Esophagus muscularis mucosa (tissue), 4 donors: ENCODE data around the gene ADAMTS18. TPM values are rescaled to one million over a fixed set of nuclear protein-coding genes. Genes with fewer than 3 reads are reported as not detected.
"Not testable (repeated sequence)": the region's sequence is repeated elsewhere in the genome, so short reads cannot be mapped to it uniquely, and the experiment has no call there.

Experiments
- DNase-seq: peaks from one replicate; pipeline ENCODE4 v3.0.0-alpha.2; 2017; ENCODE audit errors: extremely low spot score
- H3K27ac ChIP-seq, 4 donors: fragments of 200-600 bp; sonication (generic); replicated peaks in 1 of 4; 1 replicate in 3 of 4; 2 replicates in 1 of 4; pipeline ENCODE4 v1.5.1; 2016 to 2019; ENCODE audit warnings: mild to moderate bottlenecking in 1 of 4
- H3K27me3 ChIP-seq, 4 donors: fragments of 200-600 bp; sonication (generic); one replicate each; pipeline versions ENCODE4 v1.5.1 to v1.6.0; 2016 to 2019
- H3K36me3 ChIP-seq, 4 donors: fragments of 200-600 bp; sonication (generic); one replicate each; pipeline ENCODE4 v1.5.1; 2016 to 2019
- H3K4me1 ChIP-seq, 4 donors: fragments of 200-600 bp; sonication (generic); one replicate each; pipeline ENCODE4 v1.5.1; 2016 to 2019
- H3K4me3 ChIP-seq, 4 donors: fragments of 200-600 bp; sonication (generic); 1 replicate in 2 of 4; 2 replicates in 2 of 4; pipeline ENCODE4 v1.5.1; 2016 to 2019; ENCODE audit warnings: mild to moderate bottlenecking in 4 of 4, moderate library complexity in 1 of 4
- H3K9me3 ChIP-seq, 4 donors: fragments of 200-600 bp; sonication (generic); 1 replicate in 3 of 4; 2 replicates in 1 of 4; pipeline ENCODE4 v1.5.1; 2016 to 2019
- CTCF ChIP-seq, 3 experiments: fragments of 200-600 bp in 2 of 3; fragments of 450-650 bp in 1 of 3; sonication (generic) in 2 of 3; IDR thresholded peaks; one replicate each; pipeline ENCODE4 v1.5.1; 2017 to 2019; ENCODE audit warnings: antibody characterized with exemption in 3 of 3, mild to moderate bottlenecking in 2 of 3, moderate library complexity in 1 of 3
- EP300 ChIP-seq: sonication (generic); formaldehyde crosslinking; IDR thresholded peaks from one replicate; pipeline ENCODE4 v1.6.1; 2017; ENCODE audit warnings: antibody characterized with exemption
- POLR2A ChIP-seq: fragments of 450-650 bp; IDR thresholded peaks from one replicate; pipeline ENCODE4 v1.6.1; 2017; ENCODE audit warnings: antibody characterized with exemption, moderate library complexity, mild to moderate bottlenecking, low read depth
- POLR2AphosphoS5 ChIP-seq, 2 donors: sonication (generic); formaldehyde crosslinking; IDR thresholded peaks; one replicate each; pipeline ENCODE4 v1.6.1; 2017; ENCODE audit warnings: antibody characterized with exemption in 2 of 2
- WGBS: methylation state at CpG from one replicate; pipeline ENCODE4 v1.1.5; 2018; 5-methylcytosine and 5-hydroxymethylcytosine counted together
- intact Hi-C: fragments of 100-400 bp; cut with DNase I; formaldehyde crosslinking; loops from one replicate; pipeline ENCODE4 v1.15.1; 2023
- total RNA-seq, 4 donors: library from RNA; depleted of rRNA; stranded (reverse); fragments of >200 nt; gene quantifications; one replicate each; pipeline versions ENCODE4 v1.1.0 to v1.2.1, GENCODE V29; 2016

Gene ADAMTS18
- total RNA-seq, 4 donors from 2014 or later, result 0.45 TPM; not detected in 3

- Histone ChIP-seq H3K27ac (no peak overlapping the region), H3K27me3 (no peaks in the 10 kb centered on the region), H3K4me1 (no peaks in the 10 kb centered on the region), H3K9me3 (no peaks in the 10 kb centered on the region), H3K36me3 (no peaks in the 10 kb centered on the region), H3K4me3 (no peak overlapping the region)
- DNase-seq, result no peak
- TF ChIP-seq CTCF (IDR thresholded peaks at IDR 0.05), result no peak
- no peak for TF ChIP-seq EP300
- intact Hi-C loops, result no loop called here
- 79% methylated on average over 5 of the region's 5 CpGs for WGBS
Measured at GRCh38 chr16:77285676-77286075, 149.2 kb downstream of the ADAMTS18 start.

GRCh38 chr16:77282345-77282744 lies 152.5 kb downstream of the ADAMTS18 start:
- no peak for DNase-seq
- TF ChIP-seq EP300, result no peak
- TF ChIP-seq POLR2A, result no peak
- TF ChIP-seq POLR2AphosphoS5 (IDR thresholded peaks at IDR 0.05), result no peak
- no peak for TF ChIP-seq CTCF (IDR thresholded peaks at IDR 0.05)
- intact Hi-C loops, result no loop called here
- 76% methylated on average over 2 of the region's 2 CpGs for WGBS
- H3K27me3 ChIP-seq, result no peaks in the 10 kb centered on the region
- H3K4me1 ChIP-seq, result no peaks in the 10 kb centered on the region
- H3K27ac ChIP-seq, result no peak overlapping the region
- no peaks in the 10 kb centered on the region for H3K9me3 ChIP-seq
- no peak overlapping the region for H3K4me3 ChIP-seq
- no peaks in the 10 kb centered on the region for H3K36me3 ChIP-seq

GRCh38 chr16:77279316-77279715 lies 155.5 kb downstream of the ADAMTS18 start:
- H3K9me3 ChIP-seq, intact Hi-C loops, H3K4me3 ChIP-seq, H3K36me3 ChIP-seq, H3K4me1 ChIP-seq, H3K27me3 ChIP-seq, DNase-seq, H3K27ac ChIP-seq: not testable (repeated sequence)
- 49% methylated on average over 8 of the region's 8 CpGs for WGBS

- intact Hi-C loops, result no loop called here
- H3K27me3 ChIP-seq, result no peaks in the 10 kb centered on the region
- no peaks in the 10 kb centered on the region for H3K36me3 ChIP-seq
- no peak for DNase-seq
- no peak overlapping the region for H3K4me3 ChIP-seq
- WGBS, result 81% methylated on average over 2 of the region's 2 CpGs
- TF ChIP-seq POLR2A, result no peak
- TF ChIP-seq EP300, result no peak
- no peak for TF ChIP-seq CTCF (IDR thresholded peaks at IDR 0.05)
- TF ChIP-seq POLR2AphosphoS5 (IDR thresholded peaks at IDR 0.05), result no peak
- H3K9me3 ChIP-seq, result no peaks in the 10 kb centered on the region
- H3K4me1 ChIP-seq, result no peaks in the 10 kb centered on the region
- H3K27ac ChIP-seq, result no peak overlapping the region
Measured at GRCh38 chr16:77277571-77277970, 157.3 kb downstream of the ADAMTS18 start.

GRCh38 chr16:77277141-77277540 lies 157.7 kb downstream of the ADAMTS18 start:
- H3K4me3 ChIP-seq, result no peak overlapping the region
- intact Hi-C loops, result no loop called here
- H3K27me3 ChIP-seq, result no peaks in the 10 kb centered on the region
- no peak for TF ChIP-seq POLR2A
- TF ChIP-seq CTCF (IDR thresholded peaks at IDR 0.05), result no peak
- TF ChIP-seq EP300, result no peak
- TF ChIP-seq POLR2AphosphoS5 (IDR thresholded peaks at IDR 0.05), result no peak
- H3K9me3 ChIP-seq, result no peaks in the 10 kb centered on the region
- H3K4me1 ChIP-seq, result no peaks in the 10 kb centered on the region
- DNase-seq, result no peak
- no peaks in the 10 kb centered on the region for H3K36me3 ChIP-seq
- 41% methylated on average over 2 of the region's 2 CpGs for WGBS
- no peak overlapping the region for H3K27ac ChIP-seq
